ENCODE measurements around the gene KCNG1.

DNA sequence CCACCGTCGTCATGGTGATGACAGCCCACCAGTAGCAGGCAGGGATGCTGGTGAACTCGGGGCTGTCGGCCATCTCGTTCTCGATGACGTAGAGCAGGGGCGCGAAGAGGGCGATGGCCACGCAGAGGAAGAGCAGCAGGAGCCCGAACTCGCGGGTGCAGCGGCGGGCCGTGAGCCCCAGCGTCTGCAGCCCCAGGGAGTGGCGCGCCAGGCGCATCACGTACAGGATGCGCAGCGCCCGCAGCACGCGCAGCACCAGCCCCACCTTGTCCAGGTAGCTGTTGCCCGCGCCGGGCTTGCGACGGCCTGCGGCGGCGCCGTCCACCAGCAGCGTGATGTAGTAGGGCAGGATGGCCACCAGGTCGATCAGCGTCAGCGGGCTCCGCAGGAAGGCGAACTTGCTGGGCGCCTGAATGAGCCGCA is 18.6 kb downstream of the KCNG1 start:
- TF ChIP-seq, protein P1, sequence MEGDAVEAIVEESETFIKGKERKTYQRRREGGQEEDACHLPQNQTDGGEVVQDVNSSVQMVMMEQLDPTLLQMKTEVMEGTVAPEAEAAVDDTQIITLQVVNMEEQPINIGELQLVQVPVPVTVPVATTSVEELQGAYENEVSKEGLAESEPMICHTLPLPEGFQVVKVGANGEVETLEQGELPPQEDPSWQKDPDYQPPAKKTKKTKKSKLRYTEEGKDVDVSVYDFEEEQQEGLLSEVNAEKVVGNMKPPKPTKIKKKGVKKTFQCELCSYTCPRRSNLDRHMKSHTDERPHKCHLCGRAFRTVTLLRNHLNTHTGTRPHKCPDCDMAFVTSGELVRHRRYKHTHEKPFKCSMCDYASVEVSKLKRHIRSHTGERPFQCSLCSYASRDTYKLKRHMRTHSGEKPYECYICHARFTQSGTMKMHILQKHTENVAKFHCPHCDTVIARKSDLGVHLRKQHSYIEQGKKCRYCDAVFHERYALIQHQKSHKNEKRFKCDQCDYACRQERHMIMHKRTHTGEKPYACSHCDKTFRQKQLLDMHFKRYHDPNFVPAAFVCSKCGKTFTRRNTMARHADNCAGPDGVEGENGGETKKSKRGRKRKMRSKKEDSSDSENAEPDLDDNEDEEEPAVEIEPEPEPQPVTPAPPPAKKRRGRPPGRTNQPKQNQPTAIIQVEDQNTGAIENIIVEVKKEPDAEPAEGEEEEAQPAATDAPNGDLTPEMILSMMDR (IDR thresholded peaks at IDR 0.05), result no peak
- TF ChIP-seq POLR2AphosphoS5 (IDR thresholded peaks at IDR 0.05) (no peak), POLR2A (IDR thresholded peaks at IDR 0.05) (no peak)

All from stomach (tissue), 4 donors.